Measurements from ENCODE around the gene ZDHHC16.

The ZDHHC16 gene

GRCh38 chr10:97485647-97486281, 39.8 kb downstream of the ZDHHC16 start:
- no peak for DNase-seq (ENCODE audit: low spot score)
- in situ Hi-C loops (cut with MboI; ENCODE audit: low pct_unique_long_range_greater_than_20kb, low sequenced_read_pairs, unreplicated experiment) = no loop called here
- TF ChIP-seq, protein P1, sequence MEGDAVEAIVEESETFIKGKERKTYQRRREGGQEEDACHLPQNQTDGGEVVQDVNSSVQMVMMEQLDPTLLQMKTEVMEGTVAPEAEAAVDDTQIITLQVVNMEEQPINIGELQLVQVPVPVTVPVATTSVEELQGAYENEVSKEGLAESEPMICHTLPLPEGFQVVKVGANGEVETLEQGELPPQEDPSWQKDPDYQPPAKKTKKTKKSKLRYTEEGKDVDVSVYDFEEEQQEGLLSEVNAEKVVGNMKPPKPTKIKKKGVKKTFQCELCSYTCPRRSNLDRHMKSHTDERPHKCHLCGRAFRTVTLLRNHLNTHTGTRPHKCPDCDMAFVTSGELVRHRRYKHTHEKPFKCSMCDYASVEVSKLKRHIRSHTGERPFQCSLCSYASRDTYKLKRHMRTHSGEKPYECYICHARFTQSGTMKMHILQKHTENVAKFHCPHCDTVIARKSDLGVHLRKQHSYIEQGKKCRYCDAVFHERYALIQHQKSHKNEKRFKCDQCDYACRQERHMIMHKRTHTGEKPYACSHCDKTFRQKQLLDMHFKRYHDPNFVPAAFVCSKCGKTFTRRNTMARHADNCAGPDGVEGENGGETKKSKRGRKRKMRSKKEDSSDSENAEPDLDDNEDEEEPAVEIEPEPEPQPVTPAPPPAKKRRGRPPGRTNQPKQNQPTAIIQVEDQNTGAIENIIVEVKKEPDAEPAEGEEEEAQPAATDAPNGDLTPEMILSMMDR (IDR thresholded peaks at IDR 0.05; ENCODE audit: extremely low read depth, insufficient read depth, missing control alignments) = no peak

- TF ChIP-seq, protein P1 (IDR thresholded peaks at IDR 0.05; ENCODE audit: extremely low read depth, insufficient read depth, missing control alignments) = no peak
- no peak for DNase-seq (ENCODE audit: low spot score)
- in situ Hi-C loops (cut with MboI; ENCODE audit: low pct_unique_long_range_greater_than_20kb, low sequenced_read_pairs, unreplicated experiment) = no loop called here
Measured at GRCh38 chr10:97490592-97490991, 44.6 kb downstream of the ZDHHC16 start.

GRCh38 chr10:97494151-97494550, 48.2 kb downstream of the ZDHHC16 start:
- in situ Hi-C loops (cut with MboI; ENCODE audit: low pct_unique_long_range_greater_than_20kb, low sequenced_read_pairs, unreplicated experiment) = no loop called here
- TF ChIP-seq, protein P1 (IDR thresholded peaks at IDR 0.05; ENCODE audit: extremely low read depth, insufficient read depth, missing control alignments) = no peak
- no peak for DNase-seq (ENCODE audit: low spot score)

GRCh38 chr10:97494863-97495506, 49.0 kb downstream of the ZDHHC16 start:
- DNase-seq (ENCODE audit: low spot score) = no peak
- in situ Hi-C loops (cut with MboI; ENCODE audit: low pct_unique_long_range_greater_than_20kb, low sequenced_read_pairs, unreplicated experiment) = no loop called here
- TF ChIP-seq, protein P1 (IDR thresholded peaks at IDR 0.05; ENCODE audit: extremely low read depth, insufficient read depth, missing control alignments) = no peak

GRCh38 chr10:97497572-97498075, 51.6 kb downstream of the ZDHHC16 start:
- peak; percentile 86 for DNase-seq (ENCODE audit: low spot score)
- in situ Hi-C loops (cut with MboI; ENCODE audit: low pct_unique_long_range_greater_than_20kb, low sequenced_read_pairs, unreplicated experiment) = no loop called here
- TF ChIP-seq, protein P1 (IDR thresholded peaks at IDR 0.05; ENCODE audit: extremely low read depth, insufficient read depth, missing control alignments) = no peak

GRCh38 chr10:97498076-97498840, 52.3 kb downstream of the ZDHHC16 start, which contains the start of gene MMS19:
MMS19 (minus strand) TSS chr10:97498422; CDS start chr10:97498384, 38 bp downstream.
- TF ChIP-seq, protein P1 (IDR thresholded peaks at IDR 0.05; ENCODE audit: extremely low read depth, insufficient read depth, missing control alignments) = no peak
- in situ Hi-C loops (cut with MboI; ENCODE audit: low pct_unique_long_range_greater_than_20kb, low sequenced_read_pairs, unreplicated experiment) = no loop called here
- peak; percentile 100 for DNase-seq (ENCODE audit: low spot score)

Measured in GM13977 (cell line).